Activated gamma-delta T cell (primary cell): ENCODE data around the gene ZNF32.
"Not testable (repeated sequence)": the region's sequence is repeated elsewhere in the genome, so short reads cannot be mapped to it uniquely, and the experiment has no call there.

Source experiments
- DNase-seq: peaks from one replicate; lab custom pipeline; 2025; lab: John Stamatoyannopoulos, UW

Gene ZNF32

GRCh38 chr10:43680035-43680434, 31.4 kb upstream of the ZNF32 start:
- DNase-seq: no peak

- no peak for DNase-seq
Observed at GRCh38 chr10:43679509-43679908, 30.8 kb upstream of the ZNF32 start.

- DNase-seq: no peak
Observed at GRCh38 chr10:43678654-43679053, 30.0 kb upstream of the ZNF32 start.

GRCh38 chr10:43676901-43677300, 28.2 kb upstream of the ZNF32 start:
- DNase-seq: no peak

GRCh38 chr10:43676331-43676730, 27.6 kb upstream of the ZNF32 start:
- DNase-seq: no peak

- no peak for DNase-seq
Observed at GRCh38 chr10:43674553-43675210, 26.0 kb upstream of the ZNF32 start.

GRCh38 chr10:43673471-43673870, 24.8 kb upstream of the ZNF32 start:
- DNase-seq: no peak

- no peak for DNase-seq
Observed at GRCh38 chr10:43671659-43672531, 23.2 kb upstream of the ZNF32 start.

- no peak for DNase-seq
Observed at GRCh38 chr10:43669386-43669785, 20.7 kb upstream of the ZNF32 start.

- peak; percentile 4 for DNase-seq
Observed at GRCh38 chr10:43667761-43668386, 19.2 kb upstream of the ZNF32 start.

- DNase-seq: peak; percentile 4
Observed at GRCh38 chr10:43667317-43667731, 18.6 kb upstream of the ZNF32 start.

GRCh38 chr10:43666552-43666951, 17.9 kb upstream of the ZNF32 start:
- DNase-seq: no peak

GRCh38 chr10:43665054-43665453, 16.4 kb upstream of the ZNF32 start:
- DNase-seq: no peak

GRCh38 chr10:43658227-43658626, 9.5 kb upstream of the ZNF32 start:
- DNase-seq: no peak

GRCh38 chr10:43655311-43655710, 6.6 kb upstream of the ZNF32 start:
- DNase-seq: no peak

- DNase-seq: no peak
Observed at GRCh38 chr10:43653746-43654145, 5.1 kb upstream of the ZNF32 start.

- no peak for DNase-seq
Observed at GRCh38 chr10:43649185-43649523, 473 bp upstream of the ZNF32 start.

GRCh38 chr10:43648095-43648397, 635 bp downstream of the ZNF32 start:
- no peak for DNase-seq

GRCh38 chr10:43647576-43647975, 1.1 kb downstream of the ZNF32 start:
- DNase-seq: no peak

- DNase-seq: no peak
Observed at GRCh38 chr10:43645866-43646265, 2.8 kb downstream of the ZNF32 start.

GRCh38 chr10:43644252-43644651, 4.4 kb downstream of the ZNF32 start:
- no peak for DNase-seq

GRCh38 chr10:43640603-43641002, 8.1 kb downstream of the ZNF32 start:
- DNase-seq: no peak

- not testable (repeated sequence) for DNase-seq
Observed at GRCh38 chr10:43635816-43636215, 12.9 kb downstream of the ZNF32 start.
